ENCODE data around the gene NES.
"Not testable (repeated sequence)": the region's sequence is repeated elsewhere in the genome, so short reads cannot be mapped to it uniquely, and the experiment has no call there.

The NES gene

DNA sequence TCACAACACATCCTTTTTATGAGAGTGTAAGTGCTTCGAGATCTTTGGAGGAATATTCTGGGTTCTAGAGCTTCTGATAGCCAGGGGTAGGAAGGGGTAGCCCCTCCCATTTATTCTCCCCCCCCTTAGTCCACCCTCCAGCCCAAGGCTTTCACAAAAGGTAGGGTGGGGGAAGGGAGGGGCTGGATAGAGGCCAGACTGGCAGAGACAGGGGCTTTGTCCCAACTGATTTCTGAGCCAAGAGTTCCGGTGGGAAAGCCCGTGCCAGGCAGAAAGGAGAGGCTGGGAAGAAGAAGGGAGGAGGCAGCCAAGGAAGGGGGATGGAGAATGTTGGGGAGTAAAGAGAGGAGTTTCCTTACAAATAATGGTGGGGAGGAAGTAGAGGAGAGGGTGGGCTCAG is 32.2 kb downstream of the NES start:
- H3K27me3 Mint-ChIP-seq, result peaks cover 80 to 94% of the 10 kb centered on the region in 2 donors
- H3K4me3 Mint-ChIP-seq, result no peak overlapping the region
- H3K27ac Mint-ChIP-seq, result no peak overlapping the region
- no peaks in the 10 kb centered on the region for H3K9me3 Mint-ChIP-seq
- DNase-seq (no peak), ATAC-seq (replicated peaks) (no peak)
- no peaks in the 10 kb centered on the region for H3K36me3 Mint-ChIP-seq
- H3K4me1 Mint-ChIP-seq, result peaks cover 13 to 36% of the 10 kb centered on the region in 2 donors

DNA sequence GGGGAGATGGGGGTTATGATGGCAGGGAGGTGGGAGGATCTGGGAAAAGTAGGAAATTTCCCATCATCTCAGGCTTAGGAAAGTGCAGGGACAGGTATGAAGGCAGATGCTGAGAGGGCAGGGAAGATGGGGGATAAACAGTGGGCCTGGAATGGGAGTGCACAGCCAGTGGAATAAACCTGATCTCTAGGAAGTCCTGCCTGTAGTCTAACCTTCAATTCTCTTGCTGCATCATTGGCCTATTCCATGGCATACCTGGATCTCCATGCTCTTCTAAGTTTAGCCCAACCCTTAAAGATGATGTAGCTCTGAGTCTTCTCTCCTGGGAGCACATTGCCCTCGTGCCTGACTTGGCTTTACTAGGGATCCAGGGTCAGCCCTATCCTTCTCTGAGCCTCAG is 32.6 kb downstream of the NES start:
- H3K9me3 Mint-ChIP-seq, result no peaks in the 10 kb centered on the region
- H3K4me1 Mint-ChIP-seq, result peaks cover 13 to 36% of the 10 kb centered on the region in 2 donors
- no peak for DNase-seq
- no peaks in the 10 kb centered on the region for H3K36me3 Mint-ChIP-seq
- ATAC-seq (replicated peaks), result no peak
- H3K27me3 Mint-ChIP-seq, result peaks cover 83 to 96% of the 10 kb centered on the region in 2 donors
- H3K27ac Mint-ChIP-seq, result no peak overlapping the region
- no peak overlapping the region for H3K4me3 Mint-ChIP-seq

DNA sequence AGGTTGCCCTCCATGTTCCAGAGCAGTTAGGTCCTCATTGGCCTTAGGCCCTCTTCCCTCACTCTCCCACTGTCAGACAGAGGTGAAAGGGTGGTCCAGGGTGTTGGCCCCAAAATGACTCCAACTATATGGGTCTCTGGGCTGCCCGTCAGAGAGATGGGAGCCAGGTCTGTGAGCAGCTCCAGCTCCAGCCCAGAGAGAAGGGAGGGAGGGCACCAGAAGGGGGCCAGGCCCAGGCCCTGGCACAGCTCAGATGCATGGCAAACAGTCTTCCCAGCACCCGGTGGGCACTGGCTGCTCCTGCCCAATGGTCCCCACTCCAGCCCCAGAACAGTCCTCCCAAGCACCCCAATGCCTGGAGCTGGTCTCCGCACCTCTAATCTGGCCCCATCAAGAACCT is 33.1 kb downstream of the NES start:
- H3K4me1 Mint-ChIP-seq, result peaks cover 13 to 36% of the 10 kb centered on the region in 2 donors
- H3K36me3 Mint-ChIP-seq, result no peaks in the 10 kb centered on the region
- peaks cover 83 to 96% of the 10 kb centered on the region in 2 donors for H3K27me3 Mint-ChIP-seq
- DNase-seq (no peak), ATAC-seq (replicated peaks) (peak in 1 of 2 donors; percentile 11)
- H3K9me3 Mint-ChIP-seq, result no peaks in the 10 kb centered on the region
- no peak overlapping the region for H3K4me3 Mint-ChIP-seq
- H3K27ac Mint-ChIP-seq, result no peak overlapping the region

DNA sequence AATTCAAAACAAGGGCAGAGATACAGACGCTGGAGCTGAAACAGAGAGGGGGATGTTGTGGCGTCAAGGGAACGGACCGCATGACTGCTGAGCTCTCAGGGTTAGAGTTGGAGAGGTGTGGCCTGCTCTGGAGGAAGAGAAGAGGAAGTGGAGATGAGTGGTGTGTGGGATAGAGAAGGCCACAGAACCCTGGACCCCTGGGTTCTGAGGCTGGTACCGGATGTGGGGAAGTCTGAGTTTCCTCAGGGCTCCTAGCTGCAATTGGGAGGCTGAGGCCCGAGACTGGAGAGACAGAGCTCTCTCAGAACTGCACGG is 33.5 kb downstream of the NES start:
- Mint-ChIP-seq H3K36me3 (no peaks in the 10 kb centered on the region), H3K4me1 (peaks cover 13 to 36% of the 10 kb centered on the region in 2 donors), H3K27me3 (peaks cover 85 to 96% of the 10 kb centered on the region in 2 donors), H3K9me3 (no peaks in the 10 kb centered on the region), H3K4me3 (peak overlapping the region in 1 of 2 donors; percentile 2), H3K27ac (no peak overlapping the region)
- ATAC-seq (replicated peaks) (peak; percentile 89 to 92), DNase-seq (peak; percentile 41)

DNA sequence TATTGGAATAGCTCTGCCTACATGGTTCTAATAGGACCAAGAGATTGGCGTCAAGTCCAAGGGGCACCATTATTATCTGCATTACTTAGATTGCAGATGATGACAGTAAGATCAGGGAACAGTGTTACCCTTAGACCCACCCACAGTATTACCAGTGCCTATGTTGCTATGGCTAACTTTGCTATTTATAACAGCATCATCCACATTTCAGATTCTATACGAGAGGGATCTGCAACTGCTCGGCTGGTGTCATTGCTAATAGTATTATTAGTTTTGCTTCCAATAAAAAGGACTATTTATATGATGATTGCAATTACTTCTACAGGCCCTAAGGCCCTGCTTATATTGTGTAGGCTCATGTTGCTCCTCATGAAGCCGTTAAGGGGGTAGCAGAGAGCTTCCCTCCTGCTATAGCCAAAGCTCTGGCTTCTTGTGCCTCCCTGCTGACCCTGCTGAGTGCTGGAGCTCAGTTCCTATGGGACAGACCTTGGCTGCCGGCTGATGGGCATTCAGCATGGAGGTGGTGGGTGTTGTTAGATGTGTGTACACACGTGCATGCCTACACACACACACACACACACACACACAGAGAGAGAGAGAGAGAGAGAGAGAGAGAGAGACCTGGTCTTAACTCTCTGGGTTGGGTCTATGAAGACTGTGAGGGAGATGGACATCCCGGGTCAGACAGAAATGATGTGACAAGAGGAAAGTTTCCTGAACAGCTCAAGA is 34.0 kb downstream of the NES start:
- Mint-ChIP-seq H3K4me1 (peaks cover 13 to 36% of the 10 kb centered on the region in 2 donors), H3K27ac (no peak overlapping the region), H3K36me3 (no peaks in the 10 kb centered on the region), H3K9me3 (no peaks in the 10 kb centered on the region), H3K4me3 (peak overlapping the region in 1 of 2 donors; percentile 2), H3K27me3 (peaks cover 85 to 96% of the 10 kb centered on the region in 2 donors)
- DNase-seq (no peak), ATAC-seq (replicated peaks) (peak; percentile 1 to 7)

DNA sequence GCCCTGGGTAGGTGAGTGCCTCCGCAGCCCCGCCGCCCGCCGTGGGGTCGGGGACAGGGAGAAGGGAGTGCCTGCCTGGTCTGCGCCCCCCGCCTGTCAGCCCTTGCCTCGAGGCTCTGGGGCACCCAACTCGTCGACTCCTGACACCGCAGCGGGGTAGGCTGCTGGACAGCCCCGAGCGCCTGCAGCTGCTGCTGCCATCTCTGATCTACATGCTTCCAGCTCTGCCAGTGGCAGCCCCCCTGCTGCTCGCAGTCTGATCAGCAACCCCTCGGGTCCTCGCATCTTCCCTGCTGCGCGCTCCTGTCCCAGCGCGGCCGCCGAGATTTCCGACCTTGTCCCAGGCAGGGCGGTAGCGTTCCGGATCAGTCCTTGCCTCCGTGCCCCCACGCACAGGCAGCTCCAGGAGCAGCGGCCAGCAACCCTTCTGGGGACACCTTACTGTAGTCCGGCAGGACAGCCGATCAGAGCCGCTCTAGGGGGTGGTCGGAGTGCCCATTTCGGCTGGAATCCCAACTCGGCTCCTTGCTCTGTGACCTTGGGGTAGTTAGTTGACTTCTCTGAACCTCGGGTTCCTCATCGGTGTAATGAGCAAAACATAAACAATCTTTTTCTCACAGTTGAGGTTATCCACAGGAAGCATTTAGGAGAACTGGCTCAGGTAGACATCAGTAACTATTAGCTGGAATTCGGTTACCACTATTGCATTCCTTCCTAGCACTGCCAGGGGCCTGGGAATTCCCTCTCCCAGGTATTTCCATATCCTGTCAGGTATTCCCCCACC is 34.8 kb downstream of the NES start:
- ATAC-seq (replicated peaks) (peak; percentile 8 to 12), DNase-seq (no peak)
- H3K36me3 Mint-ChIP-seq, result no peaks in the 10 kb centered on the region
- peaks cover 82 to 93% of the 10 kb centered on the region in 2 donors for H3K27me3 Mint-ChIP-seq
- H3K4me1 Mint-ChIP-seq, result peaks cover 13 to 36% of the 10 kb centered on the region in 2 donors
- H3K9me3 Mint-ChIP-seq, result no peaks in the 10 kb centered on the region
- peak overlapping the region; percentile 68 to 74 for H3K4me3 Mint-ChIP-seq
- H3K27ac Mint-ChIP-seq, result peak overlapping the region; percentile 38

DNA sequence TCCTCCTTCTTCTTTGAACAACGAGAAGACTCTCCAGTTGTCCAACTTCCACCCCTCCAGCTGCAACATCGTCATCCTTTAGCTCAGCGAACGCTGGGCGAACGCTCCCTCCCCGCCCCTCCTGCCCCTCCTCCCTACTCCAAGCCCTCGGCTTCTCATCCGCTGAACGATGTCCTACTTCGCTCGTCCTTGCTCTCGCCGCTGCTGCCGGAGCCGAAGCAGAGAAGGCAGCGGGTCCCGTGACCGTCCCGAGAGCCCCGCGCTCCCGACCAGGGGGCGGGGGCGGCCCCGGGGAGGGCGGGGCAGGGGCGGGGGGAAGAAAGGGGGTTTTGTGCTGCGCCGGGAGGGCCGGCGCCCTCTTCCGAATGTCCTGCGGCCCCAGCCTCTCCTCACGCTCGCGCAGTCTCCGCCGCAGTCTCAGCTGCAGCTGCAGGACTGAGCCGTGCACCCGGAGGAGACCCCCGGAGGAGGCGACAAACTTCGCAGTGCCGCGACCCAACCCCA is 35.4 kb downstream of the NES start, which contains the start of gene BCAN:
Gene BCAN, plus strand, starts transcription at position 357 of the 504 bp plus-strand sequence. CDS start 3,938 bp downstream, outside the sequence.
- H3K4me3 Mint-ChIP-seq, result peak within 1 kb of the TSS; percentile 68 to 74
- no peaks in the 10 kb centered on the region for H3K36me3 Mint-ChIP-seq
- H3K27ac Mint-ChIP-seq, result peak within 1 kb of the TSS; percentile 38
- H3K9me3 Mint-ChIP-seq, result no peaks in the 10 kb centered on the region
- peaks cover 13 to 35% of the 10 kb centered on the region in 2 donors for H3K4me1 Mint-ChIP-seq
- H3K27me3 Mint-ChIP-seq, result peaks cover 78 to 87% of the 10 kb centered on the region in 2 donors
- DNase-seq (no peak), ATAC-seq (replicated peaks) (peak; percentile 19 to 23)

DNA sequence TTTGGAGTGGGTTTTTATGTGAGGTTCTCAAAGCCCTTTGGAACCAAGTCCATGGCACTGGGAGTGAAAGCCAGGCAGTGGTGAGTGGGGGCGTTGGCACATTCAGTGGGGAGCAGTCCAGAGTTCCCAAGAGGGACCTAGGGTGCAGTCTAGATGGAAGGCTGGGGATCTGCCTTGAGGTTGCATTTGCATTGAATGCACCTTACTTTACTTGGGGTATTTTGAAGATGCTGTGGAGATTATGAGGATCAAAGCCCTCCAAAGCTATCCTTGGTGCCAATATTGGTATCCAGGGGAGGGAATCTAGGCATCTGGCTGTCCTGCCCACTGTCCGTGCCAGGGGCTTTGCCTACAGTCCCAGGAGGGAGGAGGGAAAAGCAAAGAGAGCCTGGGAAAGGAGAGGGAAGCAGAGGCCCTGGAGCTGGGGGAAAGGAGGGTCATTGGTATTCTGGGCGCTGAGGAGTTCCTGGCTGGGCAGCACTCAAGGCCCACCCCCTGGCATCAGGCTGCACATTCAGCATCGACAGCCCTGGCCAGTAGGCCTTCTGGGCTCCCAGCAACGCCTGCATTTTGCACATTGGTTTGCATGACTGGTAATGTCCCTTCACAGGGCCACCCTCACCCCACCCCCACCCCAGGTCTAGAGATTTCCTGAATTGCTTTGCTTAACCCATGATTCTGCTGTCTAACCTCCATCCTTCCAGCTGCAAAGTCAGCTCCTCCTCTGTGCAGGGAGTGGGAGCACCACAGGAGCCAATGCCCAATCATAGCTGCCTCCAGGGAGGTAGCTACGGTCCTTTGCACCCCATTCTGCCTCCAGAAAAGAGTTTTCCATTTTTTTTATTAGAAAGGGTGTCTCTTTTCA is 36.1 kb downstream of the NES start:
- Mint-ChIP-seq H3K27ac (no peak overlapping the region), H3K27me3 (peaks cover 78 to 87% of the 10 kb centered on the region in 2 donors), H3K9me3 (no peaks in the 10 kb centered on the region), H3K4me1 (peaks cover 12 to 27% of the 10 kb centered on the region in 2 donors), H3K36me3 (no peaks in the 10 kb centered on the region), H3K4me3 (peak overlapping the region; percentile 42 to 68)
- ATAC-seq (replicated peaks), result no peak
- no peak for DNase-seq

DNA sequence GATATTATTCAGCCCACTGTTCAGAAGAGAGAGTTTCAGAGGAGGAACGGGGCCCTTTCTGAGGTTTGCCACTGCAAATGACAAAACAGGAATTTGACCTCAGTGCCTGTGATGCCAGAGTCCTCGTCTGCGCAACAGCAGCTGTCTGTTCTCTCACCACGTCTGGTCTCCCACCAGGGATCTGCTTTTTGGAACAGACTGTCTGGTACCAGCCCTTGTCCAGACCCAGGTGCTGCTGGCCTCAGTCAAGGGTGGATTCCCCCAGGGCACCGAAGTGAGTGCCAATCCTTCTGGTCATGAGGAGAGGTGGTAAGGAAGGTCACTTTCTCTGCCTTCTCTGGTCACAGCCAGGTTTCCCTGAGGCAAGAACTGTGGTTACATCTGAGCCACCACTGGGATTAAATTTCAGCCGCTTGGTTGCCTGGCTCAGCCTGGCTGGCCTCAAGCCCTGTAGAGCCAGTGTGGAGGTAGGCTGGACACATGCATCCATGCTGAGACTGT is 37.6 kb downstream of the NES start:
- Mint-ChIP-seq H3K27ac (no peak overlapping the region), H3K4me3 (no peak overlapping the region), H3K36me3 (no peaks in the 10 kb centered on the region), H3K4me1 (peaks cover 12 to 26% of the 10 kb centered on the region in 2 donors), H3K27me3 (peaks cover 72 to 77% of the 10 kb centered on the region in 2 donors), H3K9me3 (no peaks in the 10 kb centered on the region)
- ATAC-seq (replicated peaks) (no peak), DNase-seq (no peak)

DNA sequence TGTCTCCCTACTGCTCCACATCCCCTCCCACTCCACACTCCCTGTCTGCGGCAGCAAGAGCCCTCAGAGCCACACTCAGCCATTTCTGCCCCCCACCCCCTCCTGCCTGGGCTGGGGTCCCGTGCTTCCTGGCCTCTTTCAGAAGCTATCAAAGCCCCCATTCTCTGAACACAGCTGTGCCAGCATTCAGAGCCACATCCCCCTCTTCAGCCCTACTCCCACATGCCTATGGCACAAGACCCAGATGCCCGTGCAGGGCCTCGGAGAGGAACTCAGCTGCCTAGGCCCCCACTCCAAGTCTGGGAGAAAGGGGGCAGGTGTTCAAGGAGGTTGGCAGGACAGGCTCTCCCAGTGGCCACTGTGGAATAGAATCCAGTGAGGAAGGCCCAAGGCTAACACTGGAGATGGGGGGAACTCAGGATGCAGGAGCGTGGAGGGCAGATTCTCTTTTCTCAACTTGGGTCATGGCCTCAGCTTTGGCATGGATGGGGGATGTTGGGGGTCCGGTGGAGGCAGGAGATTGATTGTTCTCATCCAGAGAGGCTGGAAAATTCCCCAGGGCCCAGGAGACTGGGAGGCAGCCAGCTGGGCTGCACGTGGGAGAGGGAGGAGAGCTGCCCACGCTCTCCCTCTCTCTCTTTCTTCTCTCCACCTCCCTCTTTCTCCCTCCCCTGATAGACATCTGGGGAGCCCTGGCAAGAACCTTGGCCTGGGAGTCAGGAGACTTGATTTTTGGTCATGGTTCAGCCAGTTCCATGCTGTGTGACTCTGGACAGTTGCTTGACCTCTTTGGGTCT is 38.8 kb downstream of the NES start:
- no peaks in the 10 kb centered on the region for H3K36me3 Mint-ChIP-seq
- peaks cover 72 to 75% of the 10 kb centered on the region in 2 donors for H3K27me3 Mint-ChIP-seq
- no peak overlapping the region for H3K4me3 Mint-ChIP-seq
- H3K27ac Mint-ChIP-seq, result no peak overlapping the region
- no peak for ATAC-seq (replicated peaks)
- H3K9me3 Mint-ChIP-seq, result no peaks in the 10 kb centered on the region
- DNase-seq, result no peak
- peaks cover 7 to 20% of the 10 kb centered on the region in 2 donors for H3K4me1 Mint-ChIP-seq

DNA sequence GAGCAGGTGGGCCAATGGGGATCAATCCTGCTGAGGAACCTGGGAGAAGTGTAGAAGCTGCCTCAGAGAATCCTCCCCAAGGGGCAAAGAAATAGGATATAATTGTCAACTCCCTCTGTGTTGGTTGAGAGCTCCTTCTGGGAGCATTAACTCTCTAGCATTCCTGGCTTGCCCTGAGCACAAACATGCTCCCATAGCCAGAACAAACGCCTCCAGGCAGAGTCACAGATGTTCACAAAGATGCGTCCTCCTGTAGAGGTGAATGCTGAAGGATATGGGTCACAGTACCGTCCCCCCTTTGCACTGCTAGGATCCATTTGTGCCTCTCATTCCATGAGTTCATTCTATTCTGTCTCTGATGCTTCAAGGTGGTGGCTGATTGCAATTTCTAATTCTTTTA is 44.9 kb downstream of the NES start:
- Mint-ChIP-seq H3K4me1 (no peaks in the 10 kb centered on the region), H3K36me3 (no peaks in the 10 kb centered on the region), H3K27ac (no peak overlapping the region), H3K9me3 (no peaks in the 10 kb centered on the region), H3K27me3 (peaks cover 49 to 57% of the 10 kb centered on the region in 2 donors), H3K4me3 (no peak overlapping the region)
- no peak for DNase-seq
- ATAC-seq (replicated peaks), result no peak

DNA sequence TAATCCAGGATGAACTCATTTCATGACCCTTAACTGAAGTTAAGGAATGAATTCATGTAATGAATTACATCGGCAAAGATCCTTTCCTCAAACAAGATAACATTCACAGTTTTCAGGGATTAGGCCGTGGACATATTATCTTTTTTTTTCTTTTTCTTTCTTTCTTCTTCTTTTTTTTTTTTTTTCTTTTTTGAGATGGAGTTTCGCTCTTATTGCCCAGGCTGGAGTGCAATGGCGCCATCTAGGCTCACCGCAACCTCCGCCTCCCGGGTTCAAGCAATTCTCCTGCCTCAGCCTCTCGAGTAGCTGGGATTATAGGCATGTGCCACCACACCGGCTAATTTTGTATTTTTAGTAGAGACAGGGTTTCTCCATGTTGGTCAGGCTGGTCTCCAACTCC is 46.1 kb downstream of the NES start:
- H3K9me3 Mint-ChIP-seq; H3K4me1 Mint-ChIP-seq; ATAC-seq (replicated peaks); H3K4me3 Mint-ChIP-seq; H3K36me3 Mint-ChIP-seq; H3K27ac Mint-ChIP-seq; DNase-seq: not testable (repeated sequence)
- H3K27me3 Mint-ChIP-seq, result peaks cover 44 to 52% of the 10 kb centered on the region in 2 donors

DNA sequence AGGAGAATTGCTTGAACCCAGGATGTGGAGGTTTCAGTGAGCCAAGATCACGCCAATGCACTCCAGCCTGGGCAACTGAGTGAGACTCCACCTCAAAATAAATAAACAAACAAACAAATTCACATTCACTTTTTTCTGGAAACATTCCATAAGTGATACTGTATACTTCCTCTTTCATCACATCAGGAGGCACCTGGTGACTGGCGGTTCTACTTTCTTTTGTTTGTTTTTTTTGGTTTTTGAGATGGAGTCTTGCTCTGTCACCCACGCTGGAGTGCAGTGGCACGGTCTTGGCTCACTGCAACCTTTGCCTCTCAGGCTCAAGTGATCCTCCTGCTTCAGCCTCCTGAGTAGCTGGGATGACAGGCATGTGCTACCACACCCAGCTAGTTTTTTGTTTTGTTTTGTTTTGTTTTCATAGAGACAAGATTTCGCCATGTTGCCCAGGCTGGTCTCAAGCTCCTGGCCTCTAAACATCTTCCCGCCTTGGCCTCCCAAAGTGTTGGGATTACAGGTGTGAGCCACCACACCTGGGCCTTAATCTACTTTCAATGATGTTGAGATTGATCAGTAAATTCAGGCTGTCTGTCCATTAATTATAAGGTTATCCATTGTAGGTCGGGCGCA is 47.3 kb downstream of the NES start:
- peaks cover 6 to 12% of the 10 kb centered on the region in 2 donors for H3K4me1 Mint-ChIP-seq
- no peak for DNase-seq
- H3K4me3 Mint-ChIP-seq, result no peak overlapping the region
- ATAC-seq (replicated peaks), result no peak
- no peak overlapping the region for H3K27ac Mint-ChIP-seq
- H3K9me3 Mint-ChIP-seq, result no peaks in the 10 kb centered on the region
- H3K36me3 Mint-ChIP-seq, result no peaks in the 10 kb centered on the region
- H3K27me3 Mint-ChIP-seq, result peaks cover 47 to 62% of the 10 kb centered on the region in 2 donors

Measured in stimulated activated naive B cell treated with anti-CD40 and anti-IgM and Interleukin-4, amounts not matched to agents 10 μg/mL and 1 μg/mL and 100 μg/mL, for 72 hours (primary cell).